WTC11 (cell line): ENCODE results near the gene CDK5RAP2. TPM values are rescaled to one million over a fixed set of nuclear protein-coding genes. Genes with fewer than 3 reads are reported as not detected.

ENCODE experiments used
- ATAC-seq: fragments of 200-7000 bp; cut with Tn5 transposase; 2 replicates; pipeline ENCODE4 v1.10.0; 2021; ENCODE audit warnings: mild to moderate bottlenecking, moderate library complexity
- CTCF ChIA-PET: fragments of 300-600 bp; sonication (Branson Sonifier 250); formaldehyde crosslinking; loops from one replicate; lab custom pipeline; 2021; ENCODE audit warnings: antibody characterized with exemption; lab: Charles Lee
- POLR2A ChIA-PET: fragments of 350-600 bp; sonication (Branson Sonifier 250); formaldehyde crosslinking; loops from one replicate; lab custom pipeline; 2021; ENCODE audit warnings: antibody characterized with exemption; lab: Charles Lee
- DNase-seq: peaks from one replicate; pipeline ENCODE4 v3.0.0; 2021; ENCODE audit warnings: low spot score
- H3K27ac Mint-ChIP-seq: 2 replicates; pipeline ENCODE4 v1.8.0; 2021; ENCODE audit warnings: mixed read lengths
- H3K27me3 Mint-ChIP-seq: 2 replicates; pipeline ENCODE4 v1.8.0; 2021; ENCODE audit warnings: low read depth, mild to moderate bottlenecking, moderate library complexity, mixed read lengths
- H3K36me3 Mint-ChIP-seq: 2 replicates; pipeline ENCODE4 v1.8.0; 2021; ENCODE audit warnings: mixed read lengths
- H3K4me1 Mint-ChIP-seq: 2 replicates; pipeline ENCODE4 v1.8.0; 2022; ENCODE audit warnings: mixed read lengths
- H3K4me3 Mint-ChIP-seq: 2 replicates; pipeline ENCODE4 v1.8.0; 2021; ENCODE audit warnings: mild to moderate bottlenecking, moderate library complexity, mixed read lengths
- H3K9me3 Mint-ChIP-seq: 2 replicates; pipeline ENCODE4 v1.8.0; 2021; ENCODE audit warnings: mixed read lengths
- CBFB ChIP-seq: sonication (generic); formaldehyde crosslinking; IDR thresholded peaks from 2 replicates; pipeline ENCODE4 v1.8.1; 2022; ENCODE audit warnings: mild to moderate bottlenecking, low read depth, missing genetic modification reagents
- ELF4 ChIP-seq: sonication (generic); formaldehyde crosslinking; IDR thresholded peaks from 2 replicates; pipeline ENCODE4 v1.8.1; 2022; ENCODE audit warnings: low read depth, mild to moderate bottlenecking, moderate library complexity, missing genetic modification reagents
- FOXP1 ChIP-seq: sonication (generic); formaldehyde crosslinking; IDR thresholded peaks from 2 replicates; pipeline ENCODE4 v1.8.0; 2022; ENCODE audit warnings: missing genetic modification reagents, mild to moderate bottlenecking, moderate library complexity, borderline replicate concordance
- GABPB1 ChIP-seq: sonication (generic); formaldehyde crosslinking; IDR thresholded peaks from 2 replicates; pipeline ENCODE4 v1.8.1; 2023; ENCODE audit warnings: mild to moderate bottlenecking, missing genetic modification reagents
- JAZF1 ChIP-seq: fragments of 250-450 bp; sonication (Bioruptor Pico); IDR thresholded peaks from 2 replicates; pipeline ENCODE4 v1.9.0; 2021; ENCODE audit warnings: moderate library complexity, mild to moderate bottlenecking, inconsistent platforms
- JUN ChIP-seq: sonication (generic); formaldehyde crosslinking; IDR thresholded peaks from 2 replicates; pipeline ENCODE4 v1.8.0; 2023; ENCODE audit warnings: mild to moderate bottlenecking, missing genetic modification reagents
- NR3C1 ChIP-seq: sonication (generic); formaldehyde crosslinking; conservative IDR thresholded peaks from 2 replicates; pipeline ENCODE4 v1.8.1; 2023; ENCODE audit warnings: low read depth, mild to moderate bottlenecking, missing genetic modification reagents
- RORB ChIP-seq: fragments of 250-450 bp; sonication (Bioruptor Pico); IDR thresholded peaks from 2 replicates; pipeline ENCODE4 v1.9.0; 2021; ENCODE audit warnings: mild to moderate bottlenecking
- SMAD3 ChIP-seq: sonication (generic); formaldehyde crosslinking; IDR thresholded peaks from 2 replicates; pipeline ENCODE4 v1.8.0; 2022; ENCODE audit warnings: missing genetic modification reagents, mild to moderate bottlenecking, borderline replicate concordance
- ZNF396 ChIP-seq: fragments of 250-450 bp; sonication (Bioruptor Pico); IDR thresholded peaks from 2 replicates; pipeline ENCODE4 v1.8.0; 2021; ENCODE audit warnings: mild to moderate bottlenecking, moderate library complexity, borderline replicate concordance
- ZNF416 ChIP-seq: fragments of 250-450 bp; sonication (Bioruptor Pico); IDR thresholded peaks from 2 replicates; pipeline ENCODE4 v1.9.0; 2021; ENCODE audit warnings: mild to moderate bottlenecking, inconsistent platforms
- total RNA-seq: library from RNA; stranded (reverse); gene quantifications from 3 replicates; pipeline ENCODE4 v1.2.3, GENCODE V29; 2021
- TF ChIP-seq, protein P1 (sequence below): sonication (generic); formaldehyde crosslinking; IDR thresholded peaks from 2 replicates; pipeline ENCODE4 v1.8.1; 2023; ENCODE audit warnings: mild to moderate bottlenecking, missing genetic modification reagents, borderline replicate concordance
- TF ChIP-seq, protein P2 (sequence below): sonication (generic); formaldehyde crosslinking; IDR thresholded peaks from 2 replicates; pipeline ENCODE4 v1.8.0; 2023; ENCODE audit warnings: missing genetic modification reagents, mild to moderate bottlenecking, borderline replicate concordance
- TF ChIP-seq, protein P3 (sequence below): sonication (generic); formaldehyde crosslinking; IDR thresholded peaks from 2 replicates; pipeline ENCODE4 v1.8.0; 2022; ENCODE audit warnings: mild to moderate bottlenecking, missing genetic modification reagents
- TF ChIP-seq, protein P4 (sequence below): sonication (generic); formaldehyde crosslinking; IDR thresholded peaks from 2 replicates; pipeline ENCODE4 v1.8.1; 2023; ENCODE audit warnings: mild to moderate bottlenecking, missing genetic modification reagents, moderate library complexity
- TF ChIP-seq, protein P5 (sequence below): fragments of 200-600 bp; IDR thresholded peaks from 2 replicates; pipeline ENCODE4 v1.8.0; 2022; ENCODE audit warnings: antibody characterized with exemption
- TF ChIP-seq, protein P6 (sequence below): sonication (generic); formaldehyde crosslinking; IDR thresholded peaks from 2 replicates; pipeline ENCODE4 v1.8.0; 2022; ENCODE audit warnings: mild to moderate bottlenecking, missing genetic modification reagents
- TF ChIP-seq, protein P7 (sequence below): sonication (generic); formaldehyde crosslinking; IDR thresholded peaks from 2 replicates; pipeline ENCODE4 v1.8.0; 2022; ENCODE audit warnings: mild to moderate bottlenecking, missing genetic modification reagents
- TF ChIP-seq, protein P8 (sequence below): fragments of 250-450 bp; sonication (Bioruptor Pico); IDR thresholded peaks from 2 replicates; pipeline ENCODE4 v1.9.0; 2021; ENCODE audit warnings: mild to moderate bottlenecking

Gene CDK5RAP2
- total RNA-seq, 1 experiment from 2014 or later = 48.3 TPM

DNA sequence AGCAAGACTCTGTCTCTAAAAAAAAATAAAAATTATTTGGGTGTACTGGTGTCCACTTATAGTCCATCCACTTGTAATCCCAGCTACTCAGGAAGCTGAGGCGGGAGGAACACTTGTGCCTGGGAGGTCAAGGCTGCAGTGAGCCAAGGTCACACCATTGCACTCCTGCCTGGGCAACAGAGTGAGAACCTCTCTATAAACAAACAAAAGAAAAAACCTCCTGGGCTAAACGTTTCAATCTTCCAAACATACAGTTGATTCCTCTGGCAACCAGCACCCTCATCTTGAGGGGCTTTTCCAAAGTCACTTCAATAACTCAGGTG, 13.9 kb upstream of the CDK5RAP2 start (continued):
- TF ChIP-seq, protein P1, sequence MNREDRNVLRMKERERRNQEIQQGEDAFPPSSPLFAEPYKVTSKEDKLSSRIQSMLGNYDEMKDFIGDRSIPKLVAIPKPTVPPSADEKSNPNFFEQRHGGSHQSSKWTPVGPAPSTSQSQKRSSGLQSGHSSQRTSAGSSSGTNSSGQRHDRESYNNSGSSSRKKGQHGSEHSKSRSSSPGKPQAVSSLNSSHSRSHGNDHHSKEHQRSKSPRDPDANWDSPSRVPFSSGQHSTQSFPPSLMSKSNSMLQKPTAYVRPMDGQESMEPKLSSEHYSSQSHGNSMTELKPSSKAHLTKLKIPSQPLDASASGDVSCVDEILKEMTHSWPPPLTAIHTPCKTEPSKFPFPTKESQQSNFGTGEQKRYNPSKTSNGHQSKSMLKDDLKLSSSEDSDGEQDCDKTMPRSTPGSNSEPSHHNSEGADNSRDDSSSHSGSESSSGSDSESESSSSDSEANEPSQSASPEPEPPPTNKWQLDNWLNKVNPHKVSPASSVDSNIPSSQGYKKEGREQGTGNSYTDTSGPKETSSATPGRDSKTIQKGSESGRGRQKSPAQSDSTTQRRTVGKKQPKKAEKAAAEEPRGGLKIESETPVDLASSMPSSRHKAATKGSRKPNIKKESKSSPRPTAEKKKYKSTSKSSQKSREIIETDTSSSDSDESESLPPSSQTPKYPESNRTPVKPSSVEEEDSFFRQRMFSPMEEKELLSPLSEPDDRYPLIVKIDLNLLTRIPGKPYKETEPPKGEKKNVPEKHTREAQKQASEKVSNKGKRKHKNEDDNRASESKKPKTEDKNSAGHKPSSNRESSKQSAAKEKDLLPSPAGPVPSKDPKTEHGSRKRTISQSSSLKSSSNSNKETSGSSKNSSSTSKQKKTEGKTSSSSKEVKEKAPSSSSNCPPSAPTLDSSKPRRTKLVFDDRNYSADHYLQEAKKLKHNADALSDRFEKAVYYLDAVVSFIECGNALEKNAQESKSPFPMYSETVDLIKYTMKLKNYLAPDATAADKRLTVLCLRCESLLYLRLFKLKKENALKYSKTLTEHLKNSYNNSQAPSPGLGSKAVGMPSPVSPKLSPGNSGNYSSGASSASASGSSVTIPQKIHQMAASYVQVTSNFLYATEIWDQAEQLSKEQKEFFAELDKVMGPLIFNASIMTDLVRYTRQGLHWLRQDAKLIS = no peak
- no peak for TF ChIP-seq FOXP1 (CRISPR knock-in tag)
- TF ChIP-seq, protein P2, sequence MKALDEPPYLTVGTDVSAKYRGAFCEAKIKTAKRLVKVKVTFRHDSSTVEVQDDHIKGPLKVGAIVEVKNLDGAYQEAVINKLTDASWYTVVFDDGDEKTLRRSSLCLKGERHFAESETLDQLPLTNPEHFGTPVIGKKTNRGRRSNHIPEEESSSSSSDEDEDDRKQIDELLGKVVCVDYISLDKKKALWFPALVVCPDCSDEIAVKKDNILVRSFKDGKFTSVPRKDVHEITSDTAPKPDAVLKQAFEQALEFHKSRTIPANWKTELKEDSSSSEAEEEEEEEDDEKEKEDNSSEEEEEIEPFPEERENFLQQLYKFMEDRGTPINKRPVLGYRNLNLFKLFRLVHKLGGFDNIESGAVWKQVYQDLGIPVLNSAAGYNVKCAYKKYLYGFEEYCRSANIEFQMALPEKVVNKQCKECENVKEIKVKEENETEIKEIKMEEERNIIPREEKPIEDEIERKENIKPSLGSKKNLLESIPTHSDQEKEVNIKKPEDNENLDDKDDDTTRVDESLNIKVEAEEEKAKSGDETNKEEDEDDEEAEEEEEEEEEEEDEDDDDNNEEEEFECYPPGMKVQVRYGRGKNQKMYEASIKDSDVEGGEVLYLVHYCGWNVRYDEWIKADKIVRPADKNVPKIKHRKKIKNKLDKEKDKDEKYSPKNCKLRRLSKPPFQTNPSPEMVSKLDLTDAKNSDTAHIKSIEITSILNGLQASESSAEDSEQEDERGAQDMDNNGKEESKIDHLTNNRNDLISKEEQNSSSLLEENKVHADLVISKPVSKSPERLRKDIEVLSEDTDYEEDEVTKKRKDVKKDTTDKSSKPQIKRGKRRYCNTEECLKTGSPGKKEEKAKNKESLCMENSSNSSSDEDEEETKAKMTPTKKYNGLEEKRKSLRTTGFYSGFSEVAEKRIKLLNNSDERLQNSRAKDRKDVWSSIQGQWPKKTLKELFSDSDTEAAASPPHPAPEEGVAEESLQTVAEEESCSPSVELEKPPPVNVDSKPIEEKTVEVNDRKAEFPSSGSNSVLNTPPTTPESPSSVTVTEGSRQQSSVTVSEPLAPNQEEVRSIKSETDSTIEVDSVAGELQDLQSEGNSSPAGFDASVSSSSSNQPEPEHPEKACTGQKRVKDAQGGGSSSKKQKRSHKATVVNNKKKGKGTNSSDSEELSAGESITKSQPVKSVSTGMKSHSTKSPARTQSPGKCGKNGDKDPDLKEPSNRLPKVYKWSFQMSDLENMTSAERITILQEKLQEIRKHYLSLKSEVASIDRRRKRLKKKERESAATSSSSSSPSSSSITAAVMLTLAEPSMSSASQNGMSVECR (CRISPR knock-in tag) = no peak
- TF ChIP-seq ZNF416 (CRISPR knock-in tag) = no peak
- TF ChIP-seq, protein P3, sequence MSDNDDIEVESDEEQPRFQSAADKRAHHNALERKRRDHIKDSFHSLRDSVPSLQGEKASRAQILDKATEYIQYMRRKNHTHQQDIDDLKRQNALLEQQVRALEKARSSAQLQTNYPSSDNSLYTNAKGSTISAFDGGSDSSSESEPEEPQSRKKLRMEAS (CRISPR knock-in tag) = no peak
- TF ChIP-seq JAZF1 (CRISPR knock-in tag) = no peak
- TF ChIP-seq, protein P4, sequence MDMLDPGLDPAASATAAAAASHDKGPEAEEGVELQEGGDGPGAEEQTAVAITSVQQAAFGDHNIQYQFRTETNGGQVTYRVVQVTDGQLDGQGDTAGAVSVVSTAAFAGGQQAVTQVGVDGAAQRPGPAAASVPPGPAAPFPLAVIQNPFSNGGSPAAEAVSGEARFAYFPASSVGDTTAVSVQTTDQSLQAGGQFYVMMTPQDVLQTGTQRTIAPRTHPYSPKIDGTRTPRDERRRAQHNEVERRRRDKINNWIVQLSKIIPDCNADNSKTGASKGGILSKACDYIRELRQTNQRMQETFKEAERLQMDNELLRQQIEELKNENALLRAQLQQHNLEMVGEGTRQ = no peak

DNA sequence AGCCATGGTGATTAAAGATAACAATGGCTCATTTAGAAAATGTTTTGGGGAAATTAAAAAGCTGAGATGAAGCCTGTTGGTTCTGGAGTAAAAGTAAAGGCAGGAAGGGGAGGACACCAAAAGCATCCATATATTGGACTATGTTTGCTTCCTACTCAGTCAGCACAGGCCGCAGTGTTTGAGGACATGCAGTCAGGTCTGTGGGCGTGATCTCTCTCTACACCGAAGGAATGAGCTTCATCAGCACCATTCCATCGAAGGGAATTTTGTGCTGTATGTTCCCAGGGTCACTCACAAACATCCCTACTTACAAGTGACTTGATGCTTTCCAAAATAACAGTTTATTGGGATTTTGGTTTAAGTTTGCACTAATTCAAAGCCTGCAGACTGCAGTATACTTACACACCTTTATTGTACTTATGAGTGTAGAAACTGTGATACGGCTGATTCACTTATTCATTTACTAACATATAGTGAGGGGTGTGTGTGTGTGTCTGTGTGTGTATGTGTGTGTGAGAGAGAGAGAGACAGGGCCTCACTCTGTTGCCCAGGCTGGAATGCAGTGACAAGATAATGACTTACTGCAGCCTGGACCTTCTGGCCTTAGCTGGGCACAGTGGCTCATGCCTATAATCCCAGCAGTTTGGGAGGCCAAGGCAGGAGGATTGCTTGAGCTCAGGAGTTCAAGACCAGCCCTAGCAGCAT, 13.4 kb upstream of the CDK5RAP2 start:
- ChIA-PET POLR2A (no interaction called here), CTCF (no interaction called here)
- Mint-ChIP-seq H3K4me1 (no peaks in the 10 kb centered on the region), H3K36me3 (no peaks in the 10 kb centered on the region), H3K27ac (no peak overlapping the region), H3K4me3 (no peak overlapping the region), H3K9me3 (no peaks in the 10 kb centered on the region), H3K27me3 (no peaks in the 10 kb centered on the region)
- ATAC-seq (no peak), DNase-seq (no peak)
- TF ChIP-seq, protein P5, sequence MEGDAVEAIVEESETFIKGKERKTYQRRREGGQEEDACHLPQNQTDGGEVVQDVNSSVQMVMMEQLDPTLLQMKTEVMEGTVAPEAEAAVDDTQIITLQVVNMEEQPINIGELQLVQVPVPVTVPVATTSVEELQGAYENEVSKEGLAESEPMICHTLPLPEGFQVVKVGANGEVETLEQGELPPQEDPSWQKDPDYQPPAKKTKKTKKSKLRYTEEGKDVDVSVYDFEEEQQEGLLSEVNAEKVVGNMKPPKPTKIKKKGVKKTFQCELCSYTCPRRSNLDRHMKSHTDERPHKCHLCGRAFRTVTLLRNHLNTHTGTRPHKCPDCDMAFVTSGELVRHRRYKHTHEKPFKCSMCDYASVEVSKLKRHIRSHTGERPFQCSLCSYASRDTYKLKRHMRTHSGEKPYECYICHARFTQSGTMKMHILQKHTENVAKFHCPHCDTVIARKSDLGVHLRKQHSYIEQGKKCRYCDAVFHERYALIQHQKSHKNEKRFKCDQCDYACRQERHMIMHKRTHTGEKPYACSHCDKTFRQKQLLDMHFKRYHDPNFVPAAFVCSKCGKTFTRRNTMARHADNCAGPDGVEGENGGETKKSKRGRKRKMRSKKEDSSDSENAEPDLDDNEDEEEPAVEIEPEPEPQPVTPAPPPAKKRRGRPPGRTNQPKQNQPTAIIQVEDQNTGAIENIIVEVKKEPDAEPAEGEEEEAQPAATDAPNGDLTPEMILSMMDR = no peak
- TF ChIP-seq, protein P6, sequence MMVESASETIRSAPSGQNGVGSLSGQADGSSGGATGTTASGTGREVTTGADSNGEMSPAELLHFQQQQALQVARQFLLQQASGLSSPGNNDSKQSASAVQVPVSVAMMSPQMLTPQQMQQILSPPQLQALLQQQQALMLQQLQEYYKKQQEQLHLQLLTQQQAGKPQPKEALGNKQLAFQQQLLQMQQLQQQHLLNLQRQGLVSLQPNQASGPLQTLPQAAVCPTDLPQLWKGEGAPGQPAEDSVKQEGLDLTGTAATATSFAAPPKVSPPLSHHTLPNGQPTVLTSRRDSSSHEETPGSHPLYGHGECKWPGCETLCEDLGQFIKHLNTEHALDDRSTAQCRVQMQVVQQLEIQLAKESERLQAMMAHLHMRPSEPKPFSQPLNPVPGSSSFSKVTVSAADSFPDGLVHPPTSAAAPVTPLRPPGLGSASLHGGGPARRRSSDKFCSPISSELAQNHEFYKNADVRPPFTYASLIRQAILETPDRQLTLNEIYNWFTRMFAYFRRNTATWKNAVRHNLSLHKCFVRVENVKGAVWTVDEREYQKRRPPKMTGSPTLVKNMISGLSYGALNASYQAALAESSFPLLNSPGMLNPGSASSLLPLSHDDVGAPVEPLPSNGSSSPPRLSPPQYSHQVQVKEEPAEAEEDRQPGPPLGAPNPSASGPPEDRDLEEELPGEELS (CRISPR knock-in tag) = no peak
- TF ChIP-seq, protein P7, sequence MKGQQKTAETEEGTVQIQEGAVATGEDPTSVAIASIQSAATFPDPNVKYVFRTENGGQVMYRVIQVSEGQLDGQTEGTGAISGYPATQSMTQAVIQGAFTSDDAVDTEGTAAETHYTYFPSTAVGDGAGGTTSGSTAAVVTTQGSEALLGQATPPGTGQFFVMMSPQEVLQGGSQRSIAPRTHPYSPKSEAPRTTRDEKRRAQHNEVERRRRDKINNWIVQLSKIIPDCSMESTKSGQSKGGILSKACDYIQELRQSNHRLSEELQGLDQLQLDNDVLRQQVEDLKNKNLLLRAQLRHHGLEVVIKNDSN (CRISPR knock-in tag) = no peak
- TF ChIP-seq CBFB (CRISPR knock-in tag) (no peak), RORB (CRISPR knock-in tag) (no peak), GABPB1 (CRISPR knock-in tag) (no peak), JUN (CRISPR knock-in tag) (no peak), NR3C1 (CRISPR knock-in tag) (no peak), ELF4 (no peak), SMAD3 (no peak), ZNF396 (CRISPR knock-in tag) (no peak)
- TF ChIP-seq, protein P8, sequence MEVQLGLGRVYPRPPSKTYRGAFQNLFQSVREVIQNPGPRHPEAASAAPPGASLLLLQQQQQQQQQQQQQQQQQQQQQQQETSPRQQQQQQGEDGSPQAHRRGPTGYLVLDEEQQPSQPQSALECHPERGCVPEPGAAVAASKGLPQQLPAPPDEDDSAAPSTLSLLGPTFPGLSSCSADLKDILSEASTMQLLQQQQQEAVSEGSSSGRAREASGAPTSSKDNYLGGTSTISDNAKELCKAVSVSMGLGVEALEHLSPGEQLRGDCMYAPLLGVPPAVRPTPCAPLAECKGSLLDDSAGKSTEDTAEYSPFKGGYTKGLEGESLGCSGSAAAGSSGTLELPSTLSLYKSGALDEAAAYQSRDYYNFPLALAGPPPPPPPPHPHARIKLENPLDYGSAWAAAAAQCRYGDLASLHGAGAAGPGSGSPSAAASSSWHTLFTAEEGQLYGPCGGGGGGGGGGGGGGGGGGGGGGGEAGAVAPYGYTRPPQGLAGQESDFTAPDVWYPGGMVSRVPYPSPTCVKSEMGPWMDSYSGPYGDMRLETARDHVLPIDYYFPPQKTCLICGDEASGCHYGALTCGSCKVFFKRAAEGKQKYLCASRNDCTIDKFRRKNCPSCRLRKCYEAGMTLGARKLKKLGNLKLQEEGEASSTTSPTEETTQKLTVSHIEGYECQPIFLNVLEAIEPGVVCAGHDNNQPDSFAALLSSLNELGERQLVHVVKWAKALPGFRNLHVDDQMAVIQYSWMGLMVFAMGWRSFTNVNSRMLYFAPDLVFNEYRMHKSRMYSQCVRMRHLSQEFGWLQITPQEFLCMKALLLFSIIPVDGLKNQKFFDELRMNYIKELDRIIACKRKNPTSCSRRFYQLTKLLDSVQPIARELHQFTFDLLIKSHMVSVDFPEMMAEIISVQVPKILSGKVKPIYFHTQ (CRISPR knock-in tag) = no peak
